Measurements from ENCODE around the gene ADGRG1.

ADGRG1 gene

DNA sequence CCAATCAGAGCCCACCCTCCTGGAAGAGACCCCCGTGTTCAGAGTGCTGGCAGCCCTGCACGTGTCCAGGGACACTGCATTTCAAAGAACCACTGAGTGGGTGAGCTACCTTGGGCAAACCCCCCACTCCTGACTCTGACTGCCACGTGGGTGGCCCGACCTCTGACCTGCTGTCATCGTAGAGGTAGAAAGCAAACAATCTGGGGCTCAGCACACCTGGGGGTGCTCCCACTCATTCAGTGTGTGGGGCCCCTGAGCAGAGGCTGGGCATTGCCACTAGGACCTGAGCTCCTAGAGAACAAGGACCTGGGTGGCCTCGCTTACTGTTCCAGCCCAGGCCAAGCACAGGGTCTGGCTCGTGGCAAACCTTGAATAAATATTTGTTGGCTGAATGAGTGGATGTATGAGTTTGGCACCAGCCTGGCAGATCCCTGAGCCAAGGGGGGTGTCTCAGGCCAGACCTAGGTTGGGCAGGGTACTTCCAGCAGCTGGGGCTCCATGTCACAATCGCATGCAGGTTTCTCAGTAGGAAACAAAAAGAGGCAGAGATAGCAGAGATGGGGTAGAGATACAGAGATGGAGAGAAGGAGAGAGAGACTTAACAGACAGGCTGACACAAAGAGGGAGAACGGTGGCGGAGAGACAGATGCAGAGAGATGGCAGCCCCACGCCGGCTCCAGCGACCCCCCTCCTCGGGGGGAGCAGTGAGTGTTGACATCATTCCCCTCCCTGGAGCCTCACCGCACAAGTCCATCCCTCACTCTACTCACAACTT is 60.7 kb downstream of the ADGRG1 start:
- no peaks in the 10 kb centered on the region for H3K27me3 ChIP-seq (ENCODE audit: insufficient read depth, low read length)
- H3K4me3 ChIP-seq (ENCODE audit: low read length), result no peak overlapping the region
- no peaks in the 10 kb centered on the region for H3K36me3 ChIP-seq (ENCODE audit: insufficient read depth, low read depth, low read length)
- no peak overlapping the region for H3K27ac ChIP-seq (ENCODE audit: low read length)
- H3K4me1 ChIP-seq (ENCODE audit: insufficient read depth, low read length), result no peaks in the 10 kb centered on the region
- H3K9ac ChIP-seq (ENCODE audit: low read depth, low read length), result no peak overlapping the region
- H3K9me3 ChIP-seq (ENCODE audit: insufficient read depth, low read depth, low read length), result no peaks in the 10 kb centered on the region

- H3K9ac ChIP-seq (ENCODE audit: low read depth, low read length), result no peak overlapping the region
- H3K4me3 ChIP-seq (ENCODE audit: low read length), result no peak overlapping the region
These were observed 61.5 kb downstream of the ADGRG1 start for GRCh38 chr16:57689762-57690558.

DNA sequence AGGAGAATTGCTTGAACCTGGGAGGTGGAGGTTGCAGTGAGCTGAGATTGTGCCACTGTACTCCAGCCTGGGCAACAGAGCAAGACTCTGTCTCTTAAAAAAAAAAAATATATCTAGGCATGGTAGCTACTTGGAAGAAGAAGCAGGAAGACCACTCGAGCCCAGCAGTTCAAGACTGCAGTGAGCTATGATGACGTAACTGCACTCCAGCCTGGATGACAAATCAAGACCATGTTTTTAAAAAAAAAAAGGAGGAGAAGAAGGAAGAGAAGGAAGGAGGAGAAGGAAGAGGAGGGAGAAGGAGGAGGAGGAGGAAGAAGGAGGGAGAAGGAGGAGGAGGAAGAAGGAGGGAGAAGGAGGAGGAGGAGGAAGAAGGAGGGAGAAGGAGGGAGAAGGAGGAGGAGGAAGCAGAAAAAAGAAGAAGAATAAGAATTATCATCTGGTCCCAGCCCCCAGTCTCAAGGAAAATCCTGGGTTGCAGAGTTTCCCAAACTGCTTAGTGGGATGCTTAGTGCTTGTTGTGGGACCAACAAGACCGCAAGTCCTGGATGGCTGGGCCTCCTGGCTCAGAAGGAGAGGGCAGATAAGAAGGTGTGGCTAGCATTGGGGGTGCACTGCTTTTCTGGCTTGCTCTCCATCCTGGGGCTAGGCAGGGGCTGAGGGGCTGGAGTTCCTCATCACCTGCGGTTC is 62.5 kb downstream of the ADGRG1 start:
- Histone ChIP-seq H3K27me3 (ENCODE audit: insufficient read depth, low read length) (no peaks in the 10 kb centered on the region), H3K9ac (ENCODE audit: low read depth, low read length) (no peak overlapping the region), H3K36me3 (ENCODE audit: insufficient read depth, low read depth, low read length) (no peaks in the 10 kb centered on the region), H3K4me3 (ENCODE audit: low read length) (no peak overlapping the region), H3K27ac (ENCODE audit: low read length) (no peak overlapping the region), H3K4me1 (ENCODE audit: insufficient read depth, low read length) (no peaks in the 10 kb centered on the region), H3K9me3 (ENCODE audit: insufficient read depth, low read depth, low read length) (no peaks in the 10 kb centered on the region)

More at GRCh38 chr16:57689762-57690558, 61.5 kb downstream of the ADGRG1 start:
- Histone ChIP-seq H3K36me3 (ENCODE audit: insufficient read depth, low read depth, low read length) (no peaks in the 10 kb centered on the region), H3K4me1 (ENCODE audit: insufficient read depth, low read length) (no peaks in the 10 kb centered on the region), H3K9me3 (ENCODE audit: insufficient read depth, low read depth, low read length) (no peaks in the 10 kb centered on the region), H3K27me3 (ENCODE audit: insufficient read depth, low read length) (no peaks in the 10 kb centered on the region), H3K27ac (ENCODE audit: low read length) (no peak overlapping the region)

GRCh38 chr16:57692636-57693035 is 64.2 kb downstream of the ADGRG1 start:
- H3K4me1 ChIP-seq (ENCODE audit: insufficient read depth, low read length), result no peaks in the 10 kb centered on the region

DNA sequence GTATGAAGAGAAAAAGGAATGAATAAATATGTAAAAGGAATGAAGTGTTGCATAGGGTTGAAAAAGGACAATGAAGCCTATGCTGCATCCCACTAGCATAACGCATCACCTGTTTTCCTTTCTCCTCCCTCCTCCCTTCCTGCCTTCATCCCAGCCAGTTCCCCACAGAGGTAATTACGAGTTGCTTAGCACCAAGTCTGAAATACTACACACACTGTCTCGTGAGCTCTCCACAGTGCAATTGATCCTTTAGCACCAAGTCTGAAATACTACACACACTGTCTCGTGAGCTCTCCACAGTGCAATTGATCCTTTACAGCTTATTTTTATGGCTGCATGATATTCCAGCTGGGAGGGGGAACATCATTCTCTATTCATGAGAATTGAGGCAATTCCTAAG is 65.1 kb downstream of the ADGRG1 start:
- Histone ChIP-seq H3K9me3 (ENCODE audit: insufficient read depth, low read depth, low read length) (no peaks in the 10 kb centered on the region), H3K4me1 (ENCODE audit: insufficient read depth, low read length) (no peaks in the 10 kb centered on the region), H3K9ac (ENCODE audit: low read depth, low read length) (no peak overlapping the region)

More at GRCh38 chr16:57692636-57693035, 64.2 kb downstream of the ADGRG1 start:
- no peaks in the 10 kb centered on the region for H3K9me3 ChIP-seq (ENCODE audit: insufficient read depth, low read depth, low read length)
- no peaks in the 10 kb centered on the region for H3K36me3 ChIP-seq (ENCODE audit: insufficient read depth, low read depth, low read length)
- H3K27me3 ChIP-seq (ENCODE audit: insufficient read depth, low read length), result no peaks in the 10 kb centered on the region
- H3K4me3 ChIP-seq (ENCODE audit: low read length), result no peak overlapping the region
- no peak overlapping the region for H3K9ac ChIP-seq (ENCODE audit: low read depth, low read length)
- H3K27ac ChIP-seq (ENCODE audit: low read length), result no peak overlapping the region

GRCh38 chr16:57694231-57694724 is 65.8 kb downstream of the ADGRG1 start:
- Histone ChIP-seq H3K27ac (ENCODE audit: low read length) (no peak overlapping the region), H3K9ac (ENCODE audit: low read depth, low read length) (no peak overlapping the region), H3K36me3 (ENCODE audit: insufficient read depth, low read depth, low read length) (no peaks in the 10 kb centered on the region), H3K4me1 (ENCODE audit: insufficient read depth, low read length) (no peaks in the 10 kb centered on the region), H3K27me3 (ENCODE audit: insufficient read depth, low read length) (no peaks in the 10 kb centered on the region), H3K4me3 (ENCODE audit: low read length) (no peak overlapping the region), H3K9me3 (ENCODE audit: insufficient read depth, low read depth, low read length) (no peaks in the 10 kb centered on the region)

More for the DNA sequence above, 65.1 kb downstream of the ADGRG1 start:
- no peaks in the 10 kb centered on the region for H3K36me3 ChIP-seq (ENCODE audit: insufficient read depth, low read depth, low read length)
- H3K27ac ChIP-seq (ENCODE audit: low read length), result no peak overlapping the region
- H3K4me3 ChIP-seq (ENCODE audit: low read length), result no peak overlapping the region
- no peaks in the 10 kb centered on the region for H3K27me3 ChIP-seq (ENCODE audit: insufficient read depth, low read length)

DNA sequence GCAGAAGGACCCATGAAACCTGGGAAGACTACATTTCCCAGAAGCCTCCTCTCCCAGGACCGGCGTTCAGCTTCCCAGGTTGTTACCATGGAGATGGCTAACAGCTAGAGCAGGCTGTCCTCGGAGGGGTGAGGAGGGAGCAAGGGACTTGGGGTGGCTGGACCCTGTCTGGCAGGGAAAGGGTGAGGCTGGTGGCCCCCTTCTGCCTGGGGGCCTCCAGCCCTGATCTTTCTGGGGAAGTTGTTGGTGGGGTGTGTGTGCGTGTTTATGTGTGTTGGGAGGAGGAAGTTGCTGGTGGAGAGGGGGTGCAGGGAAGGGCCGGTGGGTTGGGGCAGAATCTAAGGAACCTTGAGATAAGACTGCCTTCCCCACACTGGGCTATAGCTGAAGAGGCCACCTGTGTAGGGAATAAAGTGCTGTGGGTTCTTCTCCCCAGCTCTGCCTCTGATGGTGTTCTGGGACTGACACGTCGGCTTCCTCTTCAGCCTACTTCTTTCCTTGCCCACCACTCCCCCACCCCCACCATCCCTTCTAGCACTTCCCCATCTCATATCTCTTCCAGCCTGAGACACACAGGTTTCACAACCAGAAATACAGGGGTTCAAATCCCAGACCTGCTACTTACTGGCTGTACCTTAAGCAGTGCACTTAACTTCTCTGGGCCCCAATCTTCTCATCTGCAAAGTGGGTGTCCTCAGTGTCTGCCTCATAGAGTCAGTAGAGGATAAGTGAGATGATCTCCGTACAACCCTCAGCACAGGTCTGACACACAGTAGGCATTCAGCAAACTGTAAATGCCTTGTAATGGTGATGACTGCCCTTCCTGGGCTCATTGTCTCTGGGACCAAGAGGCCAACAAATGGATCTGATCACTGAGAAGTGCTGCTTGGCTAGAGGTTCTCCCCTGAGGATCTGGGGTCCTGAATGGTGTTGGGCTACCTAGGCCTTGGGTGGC is 66.6 kb downstream of the ADGRG1 start, which contains the start of gene DRC7:
Gene DRC7 (plus strand): TSS at position 82 of the 955 bp plus-strand sequence. CDS start 3,144 bp downstream, outside the sequence.
- H3K4me3 ChIP-seq (ENCODE audit: low read length), result peak within 1 kb of the TSS; percentile 50; the same call in 1 of the 2 replicates
- no peak within 1 kb of the TSS for H3K27ac ChIP-seq (ENCODE audit: low read length)
- no peak within 1 kb of the TSS for H3K9ac ChIP-seq (ENCODE audit: low read depth, low read length)
- no peaks in the 10 kb centered on the region for H3K36me3 ChIP-seq (ENCODE audit: insufficient read depth, low read depth, low read length)
- no peaks in the 10 kb centered on the region for H3K9me3 ChIP-seq (ENCODE audit: insufficient read depth, low read depth, low read length)
- no peaks in the 10 kb centered on the region for H3K27me3 ChIP-seq (ENCODE audit: insufficient read depth, low read length)
- H3K4me1 ChIP-seq (ENCODE audit: insufficient read depth, low read length), result no peaks in the 10 kb centered on the region

DNA sequence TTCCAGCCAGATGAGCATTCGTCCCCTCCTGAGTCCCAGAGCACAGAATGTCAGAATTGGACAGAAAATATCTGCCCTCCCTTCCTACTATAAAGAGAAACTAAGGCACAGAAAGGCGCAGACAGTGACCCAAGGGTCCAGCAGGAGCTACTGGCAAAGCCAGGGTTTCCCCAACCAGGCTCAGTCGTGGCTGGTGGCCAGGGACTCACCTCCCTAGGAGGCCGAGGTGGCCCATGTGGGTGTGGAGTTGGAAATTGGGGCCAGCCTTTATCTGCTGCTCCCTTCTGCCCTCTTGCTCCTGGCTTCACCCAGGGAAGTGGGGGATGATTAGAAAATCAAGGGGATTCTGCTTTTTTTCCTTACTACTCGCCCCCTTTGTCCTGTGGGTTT is 67.2 kb downstream of the ADGRG1 start:
- Histone ChIP-seq H3K27me3 (ENCODE audit: insufficient read depth, low read length) (no peaks in the 10 kb centered on the region), H3K9me3 (ENCODE audit: insufficient read depth, low read depth, low read length) (no peaks in the 10 kb centered on the region), H3K36me3 (ENCODE audit: insufficient read depth, low read depth, low read length) (no peaks in the 10 kb centered on the region), H3K27ac (ENCODE audit: low read length) (no peak overlapping the region), H3K4me3 (ENCODE audit: low read length) (no peak overlapping the region), H3K4me1 (ENCODE audit: insufficient read depth, low read length) (no peaks in the 10 kb centered on the region), H3K9ac (ENCODE audit: low read depth, low read length) (no peak overlapping the region)

GRCh38 chr16:57696240-57696639 is 67.8 kb downstream of the ADGRG1 start:
- Histone ChIP-seq H3K27me3 (ENCODE audit: insufficient read depth, low read length) (no peaks in the 10 kb centered on the region), H3K4me3 (ENCODE audit: low read length) (no peak overlapping the region), H3K4me1 (ENCODE audit: insufficient read depth, low read length) (no peaks in the 10 kb centered on the region), H3K9me3 (ENCODE audit: insufficient read depth, low read depth, low read length) (no peaks in the 10 kb centered on the region), H3K9ac (ENCODE audit: low read depth, low read length) (no peak overlapping the region), H3K36me3 (ENCODE audit: insufficient read depth, low read depth, low read length) (no peaks in the 10 kb centered on the region), H3K27ac (ENCODE audit: low read length) (no peak overlapping the region)

DNA sequence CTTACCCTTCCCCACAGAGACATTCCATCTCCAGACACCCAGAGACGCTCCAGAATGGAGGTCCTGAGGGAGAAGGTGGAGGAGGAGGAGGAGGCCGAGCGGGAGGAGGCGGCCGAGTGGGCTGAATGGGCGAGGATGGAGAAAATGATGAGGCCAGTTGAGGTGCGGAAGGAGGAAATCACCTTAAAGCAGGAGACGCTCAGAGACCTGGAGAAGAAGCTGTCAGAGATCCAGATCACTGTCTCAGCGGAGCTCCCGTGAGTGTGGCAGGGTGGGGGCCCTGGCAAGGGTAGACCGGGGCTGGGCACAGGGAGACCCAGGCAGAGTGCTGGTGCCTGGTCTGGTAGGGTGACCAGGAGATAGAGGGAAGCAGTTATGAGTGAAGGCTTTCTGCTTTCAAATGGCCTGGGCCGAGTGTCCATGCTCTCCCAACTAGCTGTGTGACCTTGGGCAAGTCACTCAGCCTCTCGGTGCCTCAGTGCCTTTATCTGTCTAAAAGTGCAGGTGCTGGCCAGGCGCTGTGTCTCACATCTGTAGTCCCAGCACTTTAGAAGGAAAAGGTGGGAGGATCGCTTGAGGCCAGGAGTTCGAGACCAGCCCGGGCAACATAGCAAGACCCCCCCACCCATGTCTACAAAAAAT is 69.6 kb downstream of the ADGRG1 start:
- no peak overlapping the region for H3K4me3 ChIP-seq (ENCODE audit: low read length)
- no peaks in the 10 kb centered on the region for H3K36me3 ChIP-seq (ENCODE audit: insufficient read depth, low read depth, low read length)
- H3K4me1 ChIP-seq (ENCODE audit: insufficient read depth, low read length), result no peaks in the 10 kb centered on the region
- no peak overlapping the region for H3K27ac ChIP-seq (ENCODE audit: low read length)
- H3K9ac ChIP-seq (ENCODE audit: low read depth, low read length), result no peak overlapping the region
- no peaks in the 10 kb centered on the region for H3K9me3 ChIP-seq (ENCODE audit: insufficient read depth, low read depth, low read length)
- H3K27me3 ChIP-seq (ENCODE audit: insufficient read depth, low read length), result no peaks in the 10 kb centered on the region

Data from iPS-20b (cell line).